GM12874 (cell line): ENCODE results near the gene ABHD1.

Experiments
- TF ChIP-seq, protein P1 (sequence below): IDR thresholded peaks from 2 replicates; pipeline ENCODE4 v1.5.1; 2011; ENCODE audit warnings: low read depth, mild to moderate bottlenecking, control low read depth, low read length, moderate library complexity; ENCODE audit not compliant: insufficient read depth

Gene ABHD1

GRCh38 chr2:27178469-27178868, 54.9 kb downstream of the ABHD1 start:
- TF ChIP-seq, protein P1, sequence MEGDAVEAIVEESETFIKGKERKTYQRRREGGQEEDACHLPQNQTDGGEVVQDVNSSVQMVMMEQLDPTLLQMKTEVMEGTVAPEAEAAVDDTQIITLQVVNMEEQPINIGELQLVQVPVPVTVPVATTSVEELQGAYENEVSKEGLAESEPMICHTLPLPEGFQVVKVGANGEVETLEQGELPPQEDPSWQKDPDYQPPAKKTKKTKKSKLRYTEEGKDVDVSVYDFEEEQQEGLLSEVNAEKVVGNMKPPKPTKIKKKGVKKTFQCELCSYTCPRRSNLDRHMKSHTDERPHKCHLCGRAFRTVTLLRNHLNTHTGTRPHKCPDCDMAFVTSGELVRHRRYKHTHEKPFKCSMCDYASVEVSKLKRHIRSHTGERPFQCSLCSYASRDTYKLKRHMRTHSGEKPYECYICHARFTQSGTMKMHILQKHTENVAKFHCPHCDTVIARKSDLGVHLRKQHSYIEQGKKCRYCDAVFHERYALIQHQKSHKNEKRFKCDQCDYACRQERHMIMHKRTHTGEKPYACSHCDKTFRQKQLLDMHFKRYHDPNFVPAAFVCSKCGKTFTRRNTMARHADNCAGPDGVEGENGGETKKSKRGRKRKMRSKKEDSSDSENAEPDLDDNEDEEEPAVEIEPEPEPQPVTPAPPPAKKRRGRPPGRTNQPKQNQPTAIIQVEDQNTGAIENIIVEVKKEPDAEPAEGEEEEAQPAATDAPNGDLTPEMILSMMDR = no peak

DNA sequence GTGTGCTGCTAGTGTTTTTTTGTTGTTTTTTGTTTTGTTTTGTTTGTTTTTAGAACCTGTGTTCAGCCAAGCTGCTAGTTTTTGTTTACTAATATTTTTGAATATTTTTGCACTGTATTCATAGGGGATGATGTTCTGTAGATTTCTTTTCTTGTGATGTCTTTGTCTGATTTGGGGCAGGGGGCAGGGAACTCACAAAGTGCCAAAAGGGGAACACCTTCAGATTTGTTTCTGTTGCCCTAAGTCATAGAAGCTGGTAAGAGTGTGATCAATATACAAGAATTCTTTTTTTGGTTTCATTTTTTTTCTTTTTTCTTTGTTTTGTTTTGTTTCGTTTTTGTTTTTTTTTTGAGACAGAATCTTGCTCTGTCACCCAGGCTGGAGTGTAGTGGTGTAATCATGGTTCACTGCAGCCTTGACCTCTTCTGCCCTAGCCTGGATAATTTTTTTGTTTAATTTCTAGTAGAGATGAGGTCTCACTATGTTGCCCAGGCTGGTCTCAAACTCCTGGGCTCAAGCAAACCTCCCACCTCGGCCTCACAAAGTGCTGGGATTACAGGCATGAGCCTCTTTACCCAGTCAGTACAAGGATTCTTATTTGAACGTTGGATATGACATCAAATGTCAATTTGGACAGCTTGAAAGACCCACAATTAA, 55.9 kb downstream of the ABHD1 start:
- TF ChIP-seq, protein P1 = no peak
